Breast epithelium (tissue), 3 donors: Measurements from ENCODE around the gene TRIO.

Experiments
- POLR2A ChIP-seq: fragments of 450-650 bp; IDR thresholded peaks from one replicate; pipeline ENCODE4 v1.6.1; 2016; ENCODE audit warnings: antibody characterized with exemption, mild to moderate bottlenecking, moderate library complexity
- POLR2AphosphoS5 ChIP-seq, 3 donors: sonication (generic); formaldehyde crosslinking; IDR thresholded peaks; one replicate each; pipeline ENCODE4 v1.6.1; 2017; ENCODE audit warnings: antibody characterized with exemption in 3 of 3
- TF ChIP-seq, protein P1 (sequence below), 3 donors: fragments of 450-650 bp; IDR thresholded peaks; one replicate each; pipeline ENCODE4 v1.5.1; 2016 to 2017; ENCODE audit warnings: antibody characterized with exemption in 3 of 3, mild to moderate bottlenecking in 3 of 3, moderate library complexity in 3 of 3

- TF ChIP-seq, protein P1, sequence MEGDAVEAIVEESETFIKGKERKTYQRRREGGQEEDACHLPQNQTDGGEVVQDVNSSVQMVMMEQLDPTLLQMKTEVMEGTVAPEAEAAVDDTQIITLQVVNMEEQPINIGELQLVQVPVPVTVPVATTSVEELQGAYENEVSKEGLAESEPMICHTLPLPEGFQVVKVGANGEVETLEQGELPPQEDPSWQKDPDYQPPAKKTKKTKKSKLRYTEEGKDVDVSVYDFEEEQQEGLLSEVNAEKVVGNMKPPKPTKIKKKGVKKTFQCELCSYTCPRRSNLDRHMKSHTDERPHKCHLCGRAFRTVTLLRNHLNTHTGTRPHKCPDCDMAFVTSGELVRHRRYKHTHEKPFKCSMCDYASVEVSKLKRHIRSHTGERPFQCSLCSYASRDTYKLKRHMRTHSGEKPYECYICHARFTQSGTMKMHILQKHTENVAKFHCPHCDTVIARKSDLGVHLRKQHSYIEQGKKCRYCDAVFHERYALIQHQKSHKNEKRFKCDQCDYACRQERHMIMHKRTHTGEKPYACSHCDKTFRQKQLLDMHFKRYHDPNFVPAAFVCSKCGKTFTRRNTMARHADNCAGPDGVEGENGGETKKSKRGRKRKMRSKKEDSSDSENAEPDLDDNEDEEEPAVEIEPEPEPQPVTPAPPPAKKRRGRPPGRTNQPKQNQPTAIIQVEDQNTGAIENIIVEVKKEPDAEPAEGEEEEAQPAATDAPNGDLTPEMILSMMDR (IDR thresholded peaks at IDR 0.05): no peak
- no peak for TF ChIP-seq POLR2AphosphoS5 (IDR thresholded peaks at IDR 0.05)
- TF ChIP-seq POLR2A: no peak
Measured at GRCh38 chr5:14495301-14495700, 352.2 kb downstream of the TRIO start.
